Osteoblast (primary cell): ENCODE results near the gene LLGL1. TPM values are rescaled to one million over a fixed set of nuclear protein-coding genes. Genes with fewer than 3 reads are reported as not detected.
"Not testable (repeated sequence)": the region's sequence is repeated elsewhere in the genome, so short reads cannot be mapped to it uniquely, and the experiment has no call there.

Experiments
- DNase-seq: peaks from one replicate; pipeline ENCODE4 v3.0.0; 2011; ENCODE audit warnings: low spot score, mixed read lengths; ENCODE audit not compliant: insufficient read length; ENCODE audit errors: missing footprints
- H2AFZ ChIP-seq: 2 replicates; pipeline ENCODE4 v1.6.0; 2011; ENCODE audit warnings: mild to moderate bottlenecking, low read length
- H3K27ac ChIP-seq: 2 replicates; pipeline ENCODE4 v1.5.1; 2011; ENCODE audit warnings: mild to moderate bottlenecking, low read depth, low read length, moderate library complexity
- H3K27me3 ChIP-seq: 2 replicates; pipeline ENCODE4 v1.6.0; 2012; ENCODE audit warnings: mild to moderate bottlenecking, control low read depth, inconsistent platforms, low read length, moderate library complexity; ENCODE audit not compliant: insufficient read depth
- H3K36me3 ChIP-seq: 2 replicates; pipeline ENCODE4 v1.5.1; 2011; ENCODE audit warnings: mild to moderate bottlenecking, low read length, control low read depth, moderate library complexity; ENCODE audit not compliant: insufficient read depth
- H3K4me1 ChIP-seq: 2 replicates; pipeline ENCODE4 v1.5.1; 2011; ENCODE audit warnings: mild to moderate bottlenecking, low read length, control low read depth, moderate library complexity; ENCODE audit not compliant: insufficient read depth
- H3K4me2 ChIP-seq: 2 replicates; pipeline ENCODE4 v1.6.0; 2011; ENCODE audit warnings: mild to moderate bottlenecking, low read length; ENCODE audit not compliant: insufficient read depth
- H3K4me3 ChIP-seq: fragments of 200-600 bp; sonication (generic); 3 replicates; pipeline ENCODE4 v1.5.1; 2012; ENCODE audit warnings: mild to moderate bottlenecking, low read length, inconsistent platforms; ENCODE audit not compliant: insufficient read depth
- H3K79me2 ChIP-seq: 2 replicates; pipeline ENCODE4 v1.6.0; 2012; ENCODE audit warnings: mild to moderate bottlenecking, low read length, control low read depth, inconsistent platforms; ENCODE audit not compliant: insufficient read depth
- H3K9me3 ChIP-seq: 2 replicates; pipeline ENCODE4 v1.5.1; 2011; ENCODE audit warnings: low read depth, low read length, control low read depth
- H4K20me1 ChIP-seq: 2 replicates; pipeline ENCODE4 v1.6.0; 2012; ENCODE audit warnings: mild to moderate bottlenecking, low read length, control low read depth; ENCODE audit not compliant: insufficient read depth
- total RNA-seq: library from RNA; depleted of rRNA; stranded (reverse); fragments of >200 nt; gene quantifications from 2 replicates; pipeline ENCODE4 v1.2.3, GENCODE V29; 2012
- TF ChIP-seq, protein P1 (sequence below): IDR thresholded peaks from 2 replicates; pipeline ENCODE4 v1.5.1; 2011; ENCODE audit warnings: mild to moderate bottlenecking, low read depth, low read length, moderate library complexity; ENCODE audit errors: extremely low read depth

The LLGL1 gene
- total RNA-seq, 1 donor = 50.3 TPM

DNA sequence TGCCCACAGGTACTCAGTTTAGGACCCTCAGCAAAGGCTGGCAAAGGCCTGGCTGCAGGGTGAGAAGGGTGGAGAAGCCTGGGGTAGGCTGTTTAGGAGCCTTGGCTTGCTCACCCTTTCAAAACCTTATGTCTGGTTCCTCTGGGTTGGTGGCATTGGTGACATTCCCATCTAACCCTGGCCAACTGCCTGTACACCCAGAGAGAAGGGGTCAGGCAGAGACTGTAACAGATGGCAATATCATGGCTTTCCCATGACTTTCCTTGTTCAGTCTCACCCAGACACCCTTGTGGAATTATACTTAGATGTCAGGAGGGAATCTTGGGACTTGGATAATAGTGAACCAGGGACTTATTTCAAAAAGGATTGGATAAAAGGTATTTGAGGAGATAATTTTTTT is 18.5 kb upstream of the LLGL1 start:
- Histone ChIP-seq H3K27ac (no peak overlapping the region), H3K9me3 (no peaks in the 10 kb centered on the region), H3K27me3 (no peaks in the 10 kb centered on the region), H2AFZ (no peak overlapping the region), H3K79me2 (peaks cover 55% of the 10 kb centered on the region), H3K4me2 (no peak overlapping the region), H3K4me1 (no peaks in the 10 kb centered on the region), H3K36me3 (peaks cover 66% of the 10 kb centered on the region), H3K4me3 (no peak overlapping the region), H4K20me1 (peaks cover 61% of the 10 kb centered on the region)
- DNase-seq = no peak
- TF ChIP-seq, protein P1, sequence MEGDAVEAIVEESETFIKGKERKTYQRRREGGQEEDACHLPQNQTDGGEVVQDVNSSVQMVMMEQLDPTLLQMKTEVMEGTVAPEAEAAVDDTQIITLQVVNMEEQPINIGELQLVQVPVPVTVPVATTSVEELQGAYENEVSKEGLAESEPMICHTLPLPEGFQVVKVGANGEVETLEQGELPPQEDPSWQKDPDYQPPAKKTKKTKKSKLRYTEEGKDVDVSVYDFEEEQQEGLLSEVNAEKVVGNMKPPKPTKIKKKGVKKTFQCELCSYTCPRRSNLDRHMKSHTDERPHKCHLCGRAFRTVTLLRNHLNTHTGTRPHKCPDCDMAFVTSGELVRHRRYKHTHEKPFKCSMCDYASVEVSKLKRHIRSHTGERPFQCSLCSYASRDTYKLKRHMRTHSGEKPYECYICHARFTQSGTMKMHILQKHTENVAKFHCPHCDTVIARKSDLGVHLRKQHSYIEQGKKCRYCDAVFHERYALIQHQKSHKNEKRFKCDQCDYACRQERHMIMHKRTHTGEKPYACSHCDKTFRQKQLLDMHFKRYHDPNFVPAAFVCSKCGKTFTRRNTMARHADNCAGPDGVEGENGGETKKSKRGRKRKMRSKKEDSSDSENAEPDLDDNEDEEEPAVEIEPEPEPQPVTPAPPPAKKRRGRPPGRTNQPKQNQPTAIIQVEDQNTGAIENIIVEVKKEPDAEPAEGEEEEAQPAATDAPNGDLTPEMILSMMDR = no peak

DNA sequence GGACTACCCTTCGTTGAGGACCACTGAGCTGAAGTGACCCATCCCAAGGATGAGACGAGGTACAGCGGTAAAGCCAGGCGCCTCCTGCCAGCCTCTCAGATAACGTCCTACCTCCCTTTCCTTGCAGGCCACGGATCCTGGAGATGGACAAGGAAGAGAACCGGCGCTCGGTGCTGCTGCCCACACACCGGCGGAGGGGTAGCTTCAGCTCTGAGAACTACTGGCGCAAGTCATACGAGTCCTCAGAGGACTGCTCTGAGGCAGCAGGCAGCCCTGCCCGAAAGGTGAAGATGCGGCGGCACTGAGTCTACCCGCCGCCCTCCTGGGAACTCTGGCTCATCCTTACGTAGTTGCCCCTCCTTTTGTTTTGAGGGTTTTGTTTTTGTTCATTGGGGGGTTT is 17.3 kb upstream of the LLGL1 start:
- Histone ChIP-seq H3K4me1 (no peaks in the 10 kb centered on the region), H3K79me2 (peaks cover 47% of the 10 kb centered on the region), H4K20me1 (peaks cover 55% of the 10 kb centered on the region), H3K27me3 (no peaks in the 10 kb centered on the region), H3K36me3 (peaks cover 66% of the 10 kb centered on the region), H3K9me3 (no peaks in the 10 kb centered on the region), H2AFZ (no peak overlapping the region), H3K27ac (no peak overlapping the region), H3K4me3 (no peak overlapping the region), H3K4me2 (no peak overlapping the region)
- TF ChIP-seq, protein P1 = no peak
- DNase-seq = no peak

DNA sequence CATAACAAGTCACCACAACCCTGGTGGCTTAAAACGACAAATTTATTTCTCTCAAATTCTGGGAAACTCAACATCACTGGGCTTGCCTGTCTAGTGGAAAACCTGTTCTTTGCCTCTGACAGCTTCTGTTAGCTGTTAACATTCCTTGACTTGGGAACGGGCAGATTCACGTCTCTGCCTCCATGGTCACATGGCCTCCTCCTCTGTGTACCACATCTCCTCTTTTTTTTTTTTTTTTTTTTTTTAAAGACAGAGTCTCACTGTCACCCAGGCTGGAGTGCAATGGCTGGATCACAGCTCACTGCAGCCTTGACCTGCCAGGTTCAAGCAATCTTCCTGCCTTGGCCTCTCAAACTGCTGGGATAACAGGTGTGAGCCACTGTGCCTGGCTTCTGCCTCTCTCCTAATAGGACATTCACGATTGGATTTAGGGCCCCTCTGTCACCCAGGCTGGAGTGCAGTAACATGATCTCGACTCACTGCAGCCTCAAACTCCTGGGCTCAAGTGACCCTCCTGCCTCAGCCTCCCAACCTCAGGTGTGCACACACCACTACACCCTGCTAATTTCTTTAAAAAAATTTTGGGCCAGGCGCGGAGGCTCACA is 11.7 kb upstream of the LLGL1 start:
- Histone ChIP-seq H2AFZ (no peak overlapping the region), H3K9me3 (no peaks in the 10 kb centered on the region), H3K4me3 (no peak overlapping the region), H3K4me1 (peaks cover 6% of the 10 kb centered on the region), H3K27me3 (no peaks in the 10 kb centered on the region), H3K4me2 (no peak overlapping the region), H3K27ac (no peak overlapping the region), H4K20me1 (peaks cover 8% of the 10 kb centered on the region), H3K36me3 (peaks cover 23% of the 10 kb centered on the region), H3K79me2 (peaks cover 3% of the 10 kb centered on the region)
- TF ChIP-seq, protein P1 = no peak
- DNase-seq = no peak

DNA sequence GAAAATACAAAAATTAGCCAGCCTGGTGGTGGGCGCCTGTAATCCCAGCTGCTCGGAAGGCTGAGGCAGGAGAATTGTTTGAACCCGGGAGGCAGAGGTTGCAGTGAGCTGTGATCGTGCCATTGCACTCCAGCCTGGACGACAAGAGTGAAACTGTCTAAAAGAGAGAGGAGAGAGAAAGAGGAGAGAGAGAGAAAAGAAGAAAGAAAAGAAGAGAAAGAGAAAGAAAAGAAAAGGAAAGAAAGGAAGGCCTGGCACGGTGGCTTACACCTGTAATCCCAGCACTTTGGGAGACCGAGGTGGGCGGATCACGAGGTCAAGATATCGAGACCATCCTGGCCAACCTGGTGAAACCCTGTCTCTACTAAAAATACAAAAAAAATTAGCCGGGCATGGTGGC is 8.5 kb upstream of the LLGL1 start:
- not testable (repeated sequence) for H4K20me1 ChIP-seq, DNase-seq, H2AFZ ChIP-seq, H3K27ac ChIP-seq, H3K79me2 ChIP-seq, H3K4me3 ChIP-seq, H3K4me2 ChIP-seq, H3K36me3 ChIP-seq, H3K9me3 ChIP-seq, H3K27me3 ChIP-seq
- H3K4me1 ChIP-seq = peaks cover 27% of the 10 kb centered on the region
